ENCODE results near the gene CD59.

Gene CD59

GRCh38 chr11:33775467-33775807, 39.2 kb upstream of the CD59 start:
- DNase-seq (ENCODE audit: low read depth in 1 of 2, low spot score in 1 of 2) = no peak
- TF ChIP-seq CTCF (IDR thresholded peaks at IDR 0.05; ENCODE audit: insufficient read depth, low read length) = no peak
- Histone ChIP-seq H3K27me3 (ENCODE audit: insufficient read depth, poor library complexity, severe bottlenecking) (peaks cover 19% of the 10 kb centered on the region), H3K27ac (replicated peaks) (no peak overlapping the region), H3K4me3 (replicated peaks; ENCODE audit: insufficient read depth, low read length) (no peak overlapping the region)

- TF ChIP-seq CTCF (IDR thresholded peaks at IDR 0.05; ENCODE audit: insufficient read depth, low read length) (no peak), POLR2AphosphoS5 (IDR thresholded peaks at IDR 0.05; ENCODE audit: low read depth) (no peak), SPI1 (IDR thresholded peaks at IDR 0.05; ENCODE audit: borderline replicate concordance, low read depth) (no peak), GABPA (IDR thresholded peaks at IDR 0.05; ENCODE audit: low read depth) (no peak)
- TF ChIP-seq, protein P1, sequence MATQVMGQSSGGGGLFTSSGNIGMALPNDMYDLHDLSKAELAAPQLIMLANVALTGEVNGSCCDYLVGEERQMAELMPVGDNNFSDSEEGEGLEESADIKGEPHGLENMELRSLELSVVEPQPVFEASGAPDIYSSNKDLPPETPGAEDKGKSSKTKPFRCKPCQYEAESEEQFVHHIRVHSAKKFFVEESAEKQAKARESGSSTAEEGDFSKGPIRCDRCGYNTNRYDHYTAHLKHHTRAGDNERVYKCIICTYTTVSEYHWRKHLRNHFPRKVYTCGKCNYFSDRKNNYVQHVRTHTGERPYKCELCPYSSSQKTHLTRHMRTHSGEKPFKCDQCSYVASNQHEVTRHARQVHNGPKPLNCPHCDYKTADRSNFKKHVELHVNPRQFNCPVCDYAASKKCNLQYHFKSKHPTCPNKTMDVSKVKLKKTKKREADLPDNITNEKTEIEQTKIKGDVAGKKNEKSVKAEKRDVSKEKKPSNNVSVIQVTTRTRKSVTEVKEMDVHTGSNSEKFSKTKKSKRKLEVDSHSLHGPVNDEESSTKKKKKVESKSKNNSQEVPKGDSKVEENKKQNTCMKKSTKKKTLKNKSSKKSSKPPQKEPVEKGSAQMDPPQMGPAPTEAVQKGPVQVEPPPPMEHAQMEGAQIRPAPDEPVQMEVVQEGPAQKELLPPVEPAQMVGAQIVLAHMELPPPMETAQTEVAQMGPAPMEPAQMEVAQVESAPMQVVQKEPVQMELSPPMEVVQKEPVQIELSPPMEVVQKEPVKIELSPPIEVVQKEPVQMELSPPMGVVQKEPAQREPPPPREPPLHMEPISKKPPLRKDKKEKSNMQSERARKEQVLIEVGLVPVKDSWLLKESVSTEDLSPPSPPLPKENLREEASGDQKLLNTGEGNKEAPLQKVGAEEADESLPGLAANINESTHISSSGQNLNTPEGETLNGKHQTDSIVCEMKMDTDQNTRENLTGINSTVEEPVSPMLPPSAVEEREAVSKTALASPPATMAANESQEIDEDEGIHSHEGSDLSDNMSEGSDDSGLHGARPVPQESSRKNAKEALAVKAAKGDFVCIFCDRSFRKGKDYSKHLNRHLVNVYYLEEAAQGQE (IDR thresholded peaks at IDR 0.05; ENCODE audit: insufficient replicate concordance, low read depth) = no peak
- H3K27ac ChIP-seq (replicated peaks) = no peak overlapping the region
- no peak for DNase-seq (ENCODE audit: low read depth in 1 of 2, low spot score in 1 of 2)
- peak overlapping the region; percentile 99 for H3K4me3 ChIP-seq (replicated peaks; ENCODE audit: insufficient read depth, low read length)
- peaks cover 19% of the 10 kb centered on the region for H3K27me3 ChIP-seq (ENCODE audit: insufficient read depth, poor library complexity, severe bottlenecking)
These were observed 38.7 kb upstream of the CD59 start for GRCh38 chr11:33774736-33775466.

GRCh38 chr11:33773987-33774735, 37.9 kb upstream of the CD59 start, which contains the start of gene FBXO3:
TSS of gene FBXO3 (minus strand) at chr11:33774520. CDS start at chr11:33774497, 23 bp downstream.
- peak within 1 kb of the TSS; percentile 61 for H3K27ac ChIP-seq (replicated peaks)
- DNase-seq (ENCODE audit: low read depth in 1 of 2, low spot score in 1 of 2) = peak; percentile 47 to 70
- peaks cover 15% of the 10 kb centered on the region for H3K27me3 ChIP-seq (ENCODE audit: insufficient read depth, poor library complexity, severe bottlenecking)
- TF ChIP-seq POLR2AphosphoS5 (IDR thresholded peaks at IDR 0.05; ENCODE audit: low read depth) (peak; percentile 68; the same call in 1 of the 2 replicates), CTCF (IDR thresholded peaks at IDR 0.05; ENCODE audit: insufficient read depth, low read length) (no peak)
- H3K4me3 ChIP-seq (replicated peaks; ENCODE audit: insufficient read depth, low read length) = peak within 1 kb of the TSS; percentile 99

GRCh38 chr11:33773404-33773986, 37.3 kb upstream of the CD59 start:
- TF ChIP-seq SPI1 (IDR thresholded peaks at IDR 0.05; ENCODE audit: borderline replicate concordance, low read depth) (no peak), CTCF (IDR thresholded peaks at IDR 0.05; ENCODE audit: insufficient read depth, low read length) (no peak), POLR2AphosphoS5 (IDR thresholded peaks at IDR 0.05; ENCODE audit: low read depth) (no peak), GABPA (IDR thresholded peaks at IDR 0.05; ENCODE audit: low read depth) (no peak)
- TF ChIP-seq, protein P1 (IDR thresholded peaks at IDR 0.05; ENCODE audit: insufficient replicate concordance, low read depth) = no peak
- Histone ChIP-seq H3K27me3 (ENCODE audit: insufficient read depth, poor library complexity, severe bottlenecking) (peaks cover 12% of the 10 kb centered on the region), H3K27ac (replicated peaks) (peak overlapping the region; percentile 61), H3K4me3 (replicated peaks; ENCODE audit: insufficient read depth, low read length) (peak overlapping the region; percentile 99)
- DNase-seq (ENCODE audit: low read depth in 1 of 2, low spot score in 1 of 2) = no peak
